GM18502 (cell line): ENCODE measurements around the gene TMCO6.
"Not testable (repeated sequence)": the region's sequence is repeated elsewhere in the genome, so short reads cannot be mapped to it uniquely, and the experiment has no call there.

Experiments used
- ATAC-seq: cut with Tn5 transposase; IDR thresholded peaks from one replicate; pipeline ENCODE4 v1.9.1; 2021; ENCODE audit warnings: mild to moderate bottlenecking; ENCODE audit not compliant: unreplicated experiment, poor library complexity

Gene TMCO6

DNA sequence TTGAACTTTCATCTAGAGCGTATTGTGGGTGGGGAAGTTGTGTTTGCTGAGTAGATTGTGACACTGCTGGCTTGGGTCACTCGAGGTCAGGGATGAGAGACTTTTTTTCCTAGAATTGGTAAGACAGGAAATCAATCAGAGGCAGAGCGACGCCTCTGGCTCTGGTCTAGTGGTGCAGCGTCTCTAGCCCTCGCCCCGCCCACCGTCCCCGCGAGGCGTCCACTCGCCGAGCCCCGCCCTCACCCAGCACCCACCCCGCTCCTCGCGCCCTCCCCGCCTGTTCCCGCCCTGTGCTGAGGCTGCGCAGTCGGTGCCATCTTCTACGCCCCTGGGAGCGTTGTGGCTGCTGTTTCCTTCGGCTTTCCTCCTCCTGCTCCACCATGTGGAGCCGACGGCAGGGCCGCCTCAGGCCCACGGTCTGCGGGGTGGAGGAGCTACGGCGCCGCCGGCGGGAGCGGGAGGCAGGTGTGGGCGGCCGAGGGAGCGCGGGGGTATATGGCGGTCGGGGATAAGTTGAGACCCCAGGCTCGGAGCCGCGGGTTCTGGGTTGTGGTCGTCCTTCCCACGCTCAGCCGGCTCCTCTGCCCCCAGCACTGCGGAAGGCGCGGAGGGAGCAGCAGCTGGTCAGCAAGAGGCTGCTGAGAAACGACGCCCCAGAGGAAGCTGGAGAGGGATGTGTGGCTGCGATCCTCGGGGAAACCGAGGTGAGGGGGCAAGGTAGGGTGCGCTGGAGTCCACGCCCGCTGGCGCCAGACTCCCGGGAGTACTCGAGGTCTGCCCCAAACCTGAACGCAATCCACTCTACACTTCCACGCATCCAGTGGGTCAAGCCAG lies at the start of gene TMCO6:
TMCO6 (plus strand) TSS at position 304 of the 834 bp plus-strand sequence; CDS start at position 381, 77 bp downstream.
- ATAC-seq = peak; percentile 94

DNA sequence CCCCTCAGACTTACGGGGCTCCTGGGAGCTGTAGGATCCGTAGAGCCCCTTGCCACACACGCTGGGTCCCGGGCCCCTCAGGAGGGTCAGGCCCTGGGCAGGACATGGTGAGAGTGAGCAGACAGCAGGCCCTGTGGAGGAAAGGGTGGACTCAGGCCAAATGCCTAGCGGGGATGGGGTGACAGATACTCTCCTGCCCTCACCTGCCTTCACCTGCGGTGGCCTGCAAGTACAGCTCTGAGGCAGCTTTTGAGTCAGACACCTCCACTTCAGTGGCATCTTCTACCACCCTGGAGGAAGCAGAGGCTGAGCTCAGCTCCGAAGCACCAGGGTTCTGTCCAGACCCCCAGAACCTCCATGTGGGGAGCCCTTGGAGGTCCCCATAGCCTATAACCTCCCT lies 48.4 kb upstream of the TMCO6 start:
- no peak for ATAC-seq

GRCh38 chr5:140591747-140592372 lies 47.4 kb upstream of the TMCO6 start:
- ATAC-seq = no peak

DNA sequence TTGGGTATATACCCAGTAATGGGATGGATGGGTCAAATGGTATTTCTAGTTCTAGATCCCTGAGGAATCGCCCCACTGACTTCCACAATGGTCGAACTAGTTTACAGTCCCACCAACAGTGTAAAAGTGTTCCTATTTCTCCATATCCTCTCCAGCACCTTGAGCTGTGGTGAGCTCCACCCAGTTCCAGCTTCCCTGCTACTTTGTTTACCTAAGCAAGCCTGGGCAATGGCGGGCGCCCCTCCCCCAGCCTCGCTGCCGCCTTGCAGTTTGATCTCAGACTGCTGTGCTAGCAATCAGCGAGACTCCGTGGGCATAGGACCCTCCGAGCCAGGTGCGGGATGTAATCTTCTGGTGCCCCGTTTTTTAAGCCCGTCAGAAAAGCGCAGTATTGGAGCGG lies 46.2 kb upstream of the TMCO6 start:
- not testable (repeated sequence) for ATAC-seq

DNA sequence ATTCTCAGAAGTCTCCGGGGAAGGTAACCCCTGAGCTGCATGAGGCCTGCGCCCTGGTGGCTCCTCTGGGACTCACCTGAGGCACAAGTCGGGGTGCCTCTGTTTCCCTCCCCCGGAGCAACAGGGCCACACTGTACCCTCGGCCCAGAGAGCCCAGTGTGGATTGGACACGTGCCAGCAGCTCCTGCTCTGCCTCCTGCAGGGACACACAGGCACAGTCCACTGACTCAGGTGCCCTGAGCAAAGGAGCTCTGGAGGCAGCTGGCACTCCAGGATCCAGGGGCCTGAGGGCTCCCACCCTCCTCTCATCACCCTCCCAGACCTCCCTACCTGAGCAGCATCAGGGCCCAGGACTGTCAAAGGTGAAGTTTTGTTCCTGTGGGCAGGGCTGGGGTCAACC lies 45.1 kb upstream of the TMCO6 start:
- no peak for ATAC-seq

- no peak for ATAC-seq
These were observed 43.5 kb upstream of the TMCO6 start for GRCh38 chr5:140595538-140596300.

DNA sequence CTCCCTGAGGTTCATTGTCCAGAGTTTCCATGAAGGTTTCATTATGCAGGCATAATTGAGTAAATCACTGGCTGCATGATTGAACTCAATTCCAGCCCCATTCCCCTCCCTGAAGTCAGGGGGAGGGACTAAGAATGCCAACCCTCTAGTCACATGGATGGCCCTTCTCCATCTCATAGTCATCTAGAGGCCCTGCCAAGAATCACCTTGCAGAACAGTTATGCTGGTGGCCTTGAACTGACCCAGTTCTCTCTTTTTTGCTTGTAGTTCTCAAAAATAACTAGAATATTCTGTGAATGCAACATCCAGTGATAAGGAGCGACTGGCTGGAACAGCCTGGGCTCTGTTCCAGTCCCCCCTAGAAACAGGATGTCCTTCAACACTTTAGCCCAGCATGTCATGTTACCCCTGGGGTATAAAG lies 42.9 kb upstream of the TMCO6 start:
- no peak for ATAC-seq

DNA sequence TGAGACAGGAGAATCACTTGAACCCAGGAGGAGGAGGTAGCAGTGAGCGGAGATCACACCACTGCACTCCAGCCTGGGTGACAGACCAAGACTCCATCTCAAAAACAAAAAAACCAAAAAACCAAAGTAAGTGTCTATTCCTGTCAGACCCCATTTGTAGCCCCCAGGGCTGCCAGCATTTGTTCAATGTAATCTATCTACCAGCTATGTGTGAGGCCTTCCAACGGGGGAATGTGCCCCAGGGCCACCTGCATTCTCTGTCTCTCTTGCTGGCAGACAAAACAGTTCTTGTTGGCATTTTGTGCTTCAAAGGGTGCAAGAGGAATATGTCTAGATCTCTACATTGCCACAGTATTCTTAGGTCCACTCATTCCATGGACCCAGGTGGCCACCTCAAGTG lies 40.4 kb upstream of the TMCO6 start:
- no peak for ATAC-seq

DNA sequence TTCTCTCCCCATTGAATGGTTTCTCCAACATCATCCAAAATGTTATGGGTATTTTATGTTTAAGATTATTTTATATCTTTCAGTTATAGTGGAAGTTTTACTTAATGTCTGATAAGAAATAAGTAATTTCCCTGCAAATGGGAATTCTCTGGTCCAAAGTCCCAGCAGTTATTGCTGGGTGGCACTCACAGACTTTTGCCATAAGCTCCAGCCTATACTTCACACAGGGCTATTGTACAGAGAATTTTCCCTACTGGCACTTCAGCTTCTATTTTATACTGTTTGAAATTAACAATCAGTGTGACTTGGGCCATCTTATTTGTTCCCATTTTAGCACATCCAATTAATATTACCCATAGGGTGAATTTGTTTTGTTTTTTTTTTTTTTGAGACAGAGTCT lies 39.2 kb upstream of the TMCO6 start:
- ATAC-seq = no peak

DNA sequence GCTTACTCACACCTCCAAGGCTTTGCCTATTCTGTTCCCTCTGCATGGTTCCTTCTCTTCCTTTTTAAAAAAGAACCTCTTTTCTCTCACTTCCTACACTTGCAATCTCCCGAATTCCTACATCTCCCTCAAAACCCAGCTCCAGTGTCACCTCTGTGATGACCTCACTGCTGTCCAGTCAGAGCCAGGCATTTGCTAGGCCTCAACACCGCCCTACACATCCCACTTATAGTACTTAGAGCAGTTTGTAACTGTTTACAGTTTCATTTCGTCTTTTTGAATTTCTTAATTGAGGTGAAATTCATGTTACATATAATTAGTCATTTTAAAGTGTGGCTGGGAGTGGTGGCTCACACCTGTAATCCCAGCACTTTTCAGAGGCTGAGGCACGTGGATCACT lies 37.1 kb upstream of the TMCO6 start:
- no peak for ATAC-seq

DNA sequence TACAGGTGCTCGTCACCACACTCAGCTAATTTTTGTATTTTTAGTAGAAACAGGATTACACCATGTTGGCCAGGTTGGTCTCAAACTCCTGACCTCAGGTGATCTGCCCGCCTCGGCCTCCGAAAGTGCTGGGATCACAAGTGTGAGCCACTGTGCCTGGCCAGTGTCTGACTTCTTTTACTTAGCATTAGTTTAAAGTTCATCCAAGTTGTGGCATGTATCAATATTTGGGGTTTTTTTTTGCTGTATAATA lies 35.9 kb upstream of the TMCO6 start:
- not testable (repeated sequence) for ATAC-seq

DNA sequence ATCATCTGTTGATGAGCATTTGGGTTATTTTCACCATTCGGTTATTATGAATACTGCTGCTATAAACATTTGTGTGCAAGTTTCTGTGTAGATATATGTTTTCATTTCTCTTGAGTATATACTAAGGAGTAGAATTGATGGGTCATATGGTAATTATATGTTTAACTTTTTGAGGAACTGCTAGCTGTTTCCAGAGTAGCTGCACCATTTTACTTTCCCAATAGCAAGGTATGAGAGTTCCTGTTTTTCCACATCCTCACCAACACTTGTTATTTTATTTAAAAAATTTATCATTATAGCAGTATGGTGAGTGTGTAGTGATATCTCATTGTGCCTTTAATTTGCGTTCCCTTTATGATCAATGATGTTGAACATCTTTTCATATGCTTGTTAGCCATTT lies 35.5 kb upstream of the TMCO6 start:
- ATAC-seq = no peak

- no peak for ATAC-seq
These were observed 33.4 kb upstream of the TMCO6 start for GRCh38 chr5:140605879-140606278.

DNA sequence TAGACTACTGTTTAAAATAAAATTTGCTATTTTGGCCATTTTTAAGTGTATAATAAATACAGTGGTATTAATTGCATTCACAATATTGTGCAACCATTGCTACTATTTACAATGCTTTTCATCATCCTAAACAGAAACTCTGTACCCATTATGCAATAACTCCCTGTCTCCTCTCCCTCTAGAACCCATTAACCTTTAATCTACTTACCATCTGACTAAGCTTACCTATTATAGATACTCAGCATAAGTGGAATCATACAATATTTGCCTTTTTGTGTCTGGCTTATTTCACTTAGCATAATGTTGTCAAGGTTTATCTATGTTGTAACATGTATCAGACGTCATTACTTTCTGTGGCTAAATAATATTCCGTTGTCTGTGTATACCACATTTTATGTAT lies 32.2 kb upstream of the TMCO6 start:
- no peak for ATAC-seq

- no peak for ATAC-seq
These were observed 30.5 kb upstream of the TMCO6 start for GRCh38 chr5:140608722-140609121.

- no peak for ATAC-seq
These were observed 30.1 kb upstream of the TMCO6 start for GRCh38 chr5:140609126-140609525.

GRCh38 chr5:140611020-140611521 lies 28.2 kb upstream of the TMCO6 start:
- no peak for ATAC-seq

DNA sequence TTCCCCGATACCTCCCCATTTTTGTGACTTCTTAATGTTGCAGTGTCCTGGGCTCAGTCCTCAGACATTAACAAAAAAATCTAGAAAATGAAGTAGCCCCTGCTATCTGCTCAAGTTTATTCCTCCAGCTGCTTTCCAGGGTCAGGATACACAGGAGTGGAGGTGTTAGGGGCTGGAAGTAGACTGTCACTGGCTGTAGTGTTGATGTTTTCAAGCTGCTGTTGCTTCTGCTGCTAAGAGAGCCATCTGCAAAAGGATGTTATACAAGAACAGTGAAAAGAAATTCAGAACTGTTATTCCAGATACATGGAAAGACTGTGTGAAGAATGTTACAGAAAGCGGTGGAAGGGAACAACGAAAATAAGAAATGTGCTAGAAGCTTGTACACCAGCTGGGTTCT lies 16.9 kb upstream of the TMCO6 start:
- no peak for ATAC-seq

DNA sequence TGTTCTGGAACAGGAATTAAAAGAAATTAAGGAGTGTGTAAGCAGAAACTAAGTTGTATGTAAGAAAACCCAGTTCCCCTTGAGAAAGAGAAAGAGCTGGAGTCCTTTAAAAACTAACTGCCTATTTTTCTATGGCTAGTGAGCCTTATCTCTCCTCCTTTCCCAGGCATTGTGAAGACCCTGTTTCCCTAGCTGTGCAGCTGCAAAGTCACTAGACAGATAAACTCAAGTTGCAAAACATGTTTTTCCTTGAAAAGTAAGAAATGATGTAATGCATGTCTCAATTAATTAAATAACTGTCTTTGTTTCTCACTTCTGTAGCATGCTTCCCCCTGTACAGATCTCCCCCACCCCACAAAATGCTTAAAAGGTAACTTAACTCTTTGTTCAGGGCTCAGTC lies 16.2 kb upstream of the TMCO6 start:
- ATAC-seq = not testable (repeated sequence)

GRCh38 chr5:140624886-140625285 lies 14.4 kb upstream of the TMCO6 start:
- ATAC-seq = not testable (repeated sequence)

- ATAC-seq = no peak
These were observed 11.3 kb upstream of the TMCO6 start for GRCh38 chr5:140627972-140628371.
